SJSA1 (cell line): ENCODE measurements around the gene PEPD. TPM values are rescaled to one million over a fixed set of nuclear protein-coding genes. Genes with fewer than 3 reads are reported as not detected.

Experiments used
- DNase-seq, 2 experiments: peaks; one replicate each; pipeline ENCODE4 v3.0.0-alpha.2; 2015 to 2020; ENCODE audit warnings: low spot score in 2 of 2, low read depth in 1 of 2
- H3K27ac ChIP-seq: fragments of 250-450 bp; sonication (Bioruptor Pico); 2 replicates; pipeline ENCODE4 v1.5.1; 2020; ENCODE audit warnings: mild to moderate bottlenecking, moderate library complexity
- H3K27me3 ChIP-seq: fragments of 250-450 bp; sonication (Bioruptor Pico); replicated peaks from 2 replicates; pipeline ENCODE4 v1.5.1; 2020; ENCODE audit warnings: mild to moderate bottlenecking, moderate library complexity
- H3K36me3 ChIP-seq: fragments of 250-450 bp; sonication (Bioruptor Pico); 2 replicates; pipeline ENCODE4 v1.5.1; 2020; ENCODE audit warnings: mild to moderate bottlenecking
- H3K4me1 ChIP-seq: fragments of 250-450 bp; sonication (Bioruptor Pico); replicated peaks from 2 replicates; pipeline ENCODE4 v1.6.1; 2021; ENCODE audit warnings: mild to moderate bottlenecking
- H3K4me3 ChIP-seq: fragments of 250-450 bp; sonication (Bioruptor Pico); 2 replicates; pipeline ENCODE4 v1.5.1; 2020; ENCODE audit warnings: mild to moderate bottlenecking
- H3K9me3 ChIP-seq: fragments of 250-450 bp; sonication (Bioruptor Pico); replicated peaks from 2 replicates; pipeline ENCODE4 v1.5.1; 2020; ENCODE audit warnings: mild to moderate bottlenecking
- total RNA-seq: library from RNA; depleted of rRNA; stranded (reverse); fragments of >200 nt; shearing (Covaris generic); gene quantifications from 2 replicates; pipeline ENCODE4 v1.2.3, GENCODE V29; 2014

The PEPD gene
- total RNA-seq, 1 experiment from 2014 or later: 137 TPM

- Histone ChIP-seq H3K9me3 (no peaks in the 10 kb centered on the region), H3K36me3 (peaks cover 78% of the 10 kb centered on the region), H3K27ac (no peak overlapping the region), H3K27me3 (no peaks in the 10 kb centered on the region), H3K4me3 (no peak overlapping the region), H3K4me1 (peaks cover 35% of the 10 kb centered on the region)
- DNase-seq: no peak
Measured at GRCh38 chr19:33386361-33386858, 135.2 kb downstream of the PEPD start.

- no peak for DNase-seq
- peaks cover 31% of the 10 kb centered on the region for H3K4me1 ChIP-seq
- H3K27ac ChIP-seq: no peak overlapping the region
- no peaks in the 10 kb centered on the region for H3K9me3 ChIP-seq
- H3K36me3 ChIP-seq: peaks cover 78% of the 10 kb centered on the region
- no peaks in the 10 kb centered on the region for H3K27me3 ChIP-seq
- H3K4me3 ChIP-seq: no peak overlapping the region
Measured at GRCh38 chr19:33385956-33386355, 135.6 kb downstream of the PEPD start.

GRCh38 chr19:33384983-33385382 lies 136.6 kb downstream of the PEPD start:
- H3K27me3 ChIP-seq: no peaks in the 10 kb centered on the region
- peaks cover 83% of the 10 kb centered on the region for H3K36me3 ChIP-seq
- H3K27ac ChIP-seq: no peak overlapping the region
- peaks cover 21% of the 10 kb centered on the region for H3K4me1 ChIP-seq
- no peak for DNase-seq
- no peak overlapping the region for H3K4me3 ChIP-seq
- no peaks in the 10 kb centered on the region for H3K9me3 ChIP-seq

GRCh38 chr19:33383720-33384292 lies 137.8 kb downstream of the PEPD start:
- no peak overlapping the region for H3K27ac ChIP-seq
- H3K27me3 ChIP-seq: no peaks in the 10 kb centered on the region
- DNase-seq: no peak
- no peaks in the 10 kb centered on the region for H3K9me3 ChIP-seq
- no peak overlapping the region for H3K4me3 ChIP-seq
- H3K4me1 ChIP-seq: peaks cover 11% of the 10 kb centered on the region
- peaks cover 86% of the 10 kb centered on the region for H3K36me3 ChIP-seq

- Histone ChIP-seq H3K9me3 (no peaks in the 10 kb centered on the region), H3K36me3 (peaks cover 79% of the 10 kb centered on the region), H3K4me1 (peaks cover 11% of the 10 kb centered on the region), H3K27ac (no peak overlapping the region), H3K27me3 (no peaks in the 10 kb centered on the region), H3K4me3 (no peak overlapping the region)
- DNase-seq: no peak
Measured at GRCh38 chr19:33382982-33383381, 138.6 kb downstream of the PEPD start.

- no peaks in the 10 kb centered on the region for H3K27me3 ChIP-seq
- no peak for DNase-seq
- H3K27ac ChIP-seq: no peak overlapping the region
- peaks cover 70% of the 10 kb centered on the region for H3K36me3 ChIP-seq
- no peak overlapping the region for H3K4me3 ChIP-seq
- peaks cover 20% of the 10 kb centered on the region for H3K4me1 ChIP-seq
- no peaks in the 10 kb centered on the region for H3K9me3 ChIP-seq
Measured at GRCh38 chr19:33382006-33382405, 139.6 kb downstream of the PEPD start.

GRCh38 chr19:33381101-33381500 lies 140.5 kb downstream of the PEPD start:
- Histone ChIP-seq H3K9me3 (no peaks in the 10 kb centered on the region), H3K27ac (no peak overlapping the region), H3K27me3 (no peaks in the 10 kb centered on the region), H3K4me1 (peaks cover 29% of the 10 kb centered on the region), H3K36me3 (peaks cover 62% of the 10 kb centered on the region), H3K4me3 (no peak overlapping the region)
- DNase-seq: no peak

GRCh38 chr19:33379151-33379829 lies 142.3 kb downstream of the PEPD start:
- Histone ChIP-seq H3K4me1 (peaks cover 46% of the 10 kb centered on the region), H3K9me3 (no peaks in the 10 kb centered on the region), H3K27me3 (no peaks in the 10 kb centered on the region), H3K36me3 (peaks cover 55% of the 10 kb centered on the region), H3K4me3 (no peak overlapping the region), H3K27ac (no peak overlapping the region)
- DNase-seq: no peak

GRCh38 chr19:33377586-33378475 lies 143.8 kb downstream of the PEPD start:
- H3K27ac ChIP-seq: peak overlapping the region; percentile 66
- DNase-seq: peak; percentile 68 to 74
- peaks cover 50% of the 10 kb centered on the region for H3K4me1 ChIP-seq
- H3K4me3 ChIP-seq: no peak overlapping the region
- no peaks in the 10 kb centered on the region for H3K27me3 ChIP-seq
- peaks cover 3% of the 10 kb centered on the region; the same call in 1 of the 2 replicates for H3K9me3 ChIP-seq
- H3K36me3 ChIP-seq: peaks cover 52% of the 10 kb centered on the region

- Histone ChIP-seq H3K4me3 (no peak overlapping the region), H3K27ac (peak overlapping the region; percentile 66), H3K9me3 (peaks cover 3% of the 10 kb centered on the region; the same call in 1 of the 2 replicates), H3K4me1 (peaks cover 50% of the 10 kb centered on the region), H3K36me3 (peaks cover 48% of the 10 kb centered on the region), H3K27me3 (no peaks in the 10 kb centered on the region)
- DNase-seq: no peak
Measured at GRCh38 chr19:33376941-33377557, 144.5 kb downstream of the PEPD start.

GRCh38 chr19:33376423-33376822 lies 145.2 kb downstream of the PEPD start:
- Histone ChIP-seq H3K4me1 (peaks cover 50% of the 10 kb centered on the region), H3K4me3 (no peak overlapping the region), H3K9me3 (peaks cover 3% of the 10 kb centered on the region; the same call in 1 of the 2 replicates), H3K27ac (peak overlapping the region; percentile 66), H3K36me3 (peaks cover 41% of the 10 kb centered on the region), H3K27me3 (no peaks in the 10 kb centered on the region)
- DNase-seq: peak; percentile 85 to 92

GRCh38 chr19:33375837-33376159 lies 145.8 kb downstream of the PEPD start:
- H3K4me3 ChIP-seq: no peak overlapping the region
- no peaks in the 10 kb centered on the region for H3K27me3 ChIP-seq
- H3K27ac ChIP-seq: peak overlapping the region; percentile 66
- peaks cover 35% of the 10 kb centered on the region for H3K36me3 ChIP-seq
- H3K9me3 ChIP-seq: peaks cover 3% of the 10 kb centered on the region; the same call in 1 of the 2 replicates
- H3K4me1 ChIP-seq: peaks cover 50% of the 10 kb centered on the region
- no peak for DNase-seq

GRCh38 chr19:33375156-33375836 lies 146.3 kb downstream of the PEPD start:
- no peak for DNase-seq
- Histone ChIP-seq H3K4me1 (peaks cover 50% of the 10 kb centered on the region), H3K27me3 (no peaks in the 10 kb centered on the region), H3K27ac (no peak overlapping the region; the same call in 1 of the 2 replicates), H3K4me3 (peak overlapping the region; percentile 100), H3K36me3 (peaks cover 30% of the 10 kb centered on the region), H3K9me3 (peaks cover 3% of the 10 kb centered on the region; the same call in 1 of the 2 replicates)
